HG03432 (cell line): Measurements from ENCODE around the gene MAP2K6.

Source experiments
- ATAC-seq: cut with Tn5 transposase; IDR thresholded peaks from one replicate; pipeline ENCODE4 v1.9.1; 2021; ENCODE audit warnings: mild to moderate bottlenecking, moderate library complexity; ENCODE audit not compliant: unreplicated experiment

Gene MAP2K6

GRCh38 chr17:69572747-69573146, 158.2 kb downstream of the MAP2K6 start:
- ATAC-seq, result no peak

DNA sequence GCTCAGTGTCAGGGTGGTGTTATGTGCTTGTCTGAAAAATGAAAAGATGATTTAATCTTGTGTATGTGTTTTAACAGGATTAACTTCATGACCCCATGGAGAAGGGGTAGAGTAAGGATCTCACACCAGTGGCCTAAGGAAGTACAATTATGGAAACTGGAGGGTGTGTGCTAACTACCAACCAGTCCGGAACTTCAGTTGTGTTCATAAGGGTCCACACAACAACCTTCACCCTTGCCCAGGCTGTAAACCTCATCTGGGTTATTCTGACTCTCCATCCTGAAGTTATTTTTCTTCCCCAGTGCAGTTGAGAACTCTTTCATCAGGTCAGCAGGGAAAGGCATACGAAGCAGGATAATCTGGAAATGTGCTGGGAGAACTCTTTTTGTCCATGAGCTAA, 158.9 kb downstream of the MAP2K6 start:
- no peak for ATAC-seq

DNA sequence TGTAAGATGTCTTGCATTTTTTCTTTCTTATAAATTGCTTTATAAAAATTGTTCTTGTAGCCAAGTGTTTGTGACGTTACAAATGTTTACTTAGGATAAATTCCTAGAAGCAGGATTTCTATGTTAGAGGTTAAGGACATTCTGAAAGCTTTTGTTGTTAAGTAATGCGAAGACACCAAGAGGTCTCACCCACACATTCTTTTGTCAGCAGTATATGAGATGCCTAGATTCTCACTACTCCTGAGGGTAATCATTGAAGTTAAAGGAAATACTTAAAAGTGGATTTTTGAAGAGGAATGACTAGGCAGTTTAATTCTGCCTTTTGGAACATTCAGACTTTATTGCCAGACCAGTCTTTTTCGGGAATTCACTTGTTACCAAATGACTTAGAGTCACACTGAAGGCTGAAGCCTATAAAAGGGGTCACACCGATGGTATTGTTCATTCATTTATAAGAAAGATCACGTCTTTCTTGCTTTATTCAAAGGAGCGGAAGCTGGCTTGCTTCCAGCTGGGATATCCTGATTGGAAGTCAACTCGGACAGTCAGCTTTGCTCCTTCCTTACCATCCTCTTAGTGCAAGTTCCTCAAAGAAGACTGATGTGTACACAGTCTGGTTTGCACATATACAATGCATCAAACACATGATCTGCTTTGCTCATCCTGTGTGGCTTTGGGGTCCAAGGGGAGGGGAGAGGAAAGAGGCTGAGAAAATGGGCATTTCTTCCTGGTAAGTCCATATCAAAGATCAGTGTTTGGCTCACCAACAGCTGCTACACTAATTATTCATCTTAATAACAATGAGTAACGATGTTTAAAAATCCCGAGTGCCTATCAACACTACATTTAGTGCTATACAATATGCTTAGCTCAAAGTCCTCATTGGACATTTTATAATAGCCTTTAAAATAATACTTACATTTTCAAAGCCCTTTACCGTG, 160.0 kb downstream of the MAP2K6 start:
- ATAC-seq, result no peak

DNA sequence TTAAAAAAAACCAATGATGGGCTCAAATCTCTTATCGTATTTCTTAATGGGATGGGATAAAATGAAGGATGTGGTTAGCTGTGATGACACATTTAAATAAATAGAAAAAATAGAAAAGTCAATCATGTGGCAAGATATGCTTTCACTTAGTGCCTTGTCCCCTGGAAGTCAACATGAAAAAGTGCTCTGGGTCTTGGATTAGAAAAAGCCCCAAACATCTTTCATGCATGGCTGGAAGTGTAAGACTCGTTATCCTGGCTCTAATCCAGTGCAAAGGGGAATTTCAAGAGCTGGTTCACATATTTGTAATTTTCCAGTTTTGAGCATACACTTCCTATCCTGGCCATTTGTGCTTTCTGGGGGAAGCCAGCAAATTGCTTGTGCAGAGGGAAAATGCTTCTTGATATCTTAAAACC, 160.9 kb downstream of the MAP2K6 start:
- no peak for ATAC-seq

DNA sequence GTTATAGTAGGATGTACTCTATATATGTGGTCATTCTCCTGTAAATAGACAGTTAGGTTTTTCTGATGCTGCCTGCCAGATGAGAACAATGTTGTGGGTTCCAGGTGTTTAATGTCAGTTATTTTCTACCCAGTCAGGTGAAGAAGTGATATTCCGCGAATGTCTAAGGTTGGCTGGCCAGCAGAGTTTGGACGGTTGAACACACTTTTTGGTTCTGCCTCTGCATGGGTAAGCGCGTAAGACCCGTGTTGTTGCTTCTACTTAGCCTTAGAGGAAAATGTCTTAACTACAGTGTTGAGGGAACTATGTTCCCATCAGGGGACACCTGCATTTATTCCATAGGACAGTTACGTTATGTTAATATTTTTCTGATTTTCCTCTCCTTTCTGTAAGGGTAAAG, 162.6 kb downstream of the MAP2K6 start:
- no peak for ATAC-seq

DNA sequence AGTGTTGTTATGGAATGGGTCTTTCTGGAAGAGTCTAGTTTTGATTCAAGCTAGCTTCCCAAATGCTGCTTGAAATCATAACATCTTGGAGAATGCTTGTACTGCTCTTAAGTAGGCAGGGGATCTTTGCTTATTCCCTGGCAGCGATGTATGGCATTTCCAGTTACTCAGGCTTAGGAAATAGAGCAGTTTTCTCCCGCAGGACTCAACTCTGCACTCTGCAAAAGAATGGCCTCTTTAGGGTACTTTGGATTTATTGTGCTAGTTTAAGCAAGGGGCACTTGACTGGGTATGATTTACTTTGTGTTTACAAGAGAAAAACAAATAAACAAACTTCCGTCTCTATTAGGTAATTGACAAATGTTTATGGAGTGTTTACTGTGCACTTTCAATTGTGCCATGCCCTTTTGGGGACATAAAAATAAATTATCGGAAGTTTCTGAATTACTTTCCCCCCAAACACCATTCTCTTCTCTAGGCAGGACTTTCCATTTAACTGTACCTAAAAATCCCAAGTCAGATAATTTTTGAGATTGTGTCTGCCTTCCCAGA, 164.0 kb downstream of the MAP2K6 start:
- no peak for ATAC-seq

DNA sequence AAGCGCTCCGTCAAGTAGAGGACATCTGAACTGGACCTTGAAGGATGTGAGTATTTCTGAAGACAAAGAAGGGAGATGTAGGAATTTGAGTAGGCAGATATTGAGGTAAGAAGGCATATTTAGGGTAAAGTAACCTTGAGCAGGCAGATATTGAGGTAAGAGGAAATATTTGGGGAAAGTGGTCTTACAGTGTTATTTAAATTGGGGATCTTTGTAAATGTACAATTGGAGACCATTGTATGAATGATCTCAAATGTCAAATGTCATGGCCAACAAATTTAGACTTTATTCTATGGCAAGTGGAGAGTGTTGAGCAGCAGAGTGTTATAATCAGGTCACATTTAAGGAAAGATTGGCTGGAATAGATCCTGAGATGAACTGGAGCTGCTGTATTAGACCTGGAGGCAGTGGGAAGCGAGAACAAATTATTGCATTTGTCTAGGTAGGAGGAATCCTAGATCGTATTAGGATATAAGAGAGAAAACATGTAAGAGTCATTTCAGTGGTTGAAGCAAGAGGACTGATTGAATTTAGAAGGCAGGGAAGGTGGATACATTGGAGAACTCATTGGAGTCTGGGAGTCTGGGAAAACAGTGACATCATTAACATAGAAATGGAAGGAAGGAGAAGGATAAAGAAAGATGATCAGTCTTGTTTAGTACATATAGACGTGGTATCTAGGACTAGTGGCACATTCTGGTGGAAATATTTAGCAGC, 165.6 kb downstream of the MAP2K6 start:
- no peak for ATAC-seq

DNA sequence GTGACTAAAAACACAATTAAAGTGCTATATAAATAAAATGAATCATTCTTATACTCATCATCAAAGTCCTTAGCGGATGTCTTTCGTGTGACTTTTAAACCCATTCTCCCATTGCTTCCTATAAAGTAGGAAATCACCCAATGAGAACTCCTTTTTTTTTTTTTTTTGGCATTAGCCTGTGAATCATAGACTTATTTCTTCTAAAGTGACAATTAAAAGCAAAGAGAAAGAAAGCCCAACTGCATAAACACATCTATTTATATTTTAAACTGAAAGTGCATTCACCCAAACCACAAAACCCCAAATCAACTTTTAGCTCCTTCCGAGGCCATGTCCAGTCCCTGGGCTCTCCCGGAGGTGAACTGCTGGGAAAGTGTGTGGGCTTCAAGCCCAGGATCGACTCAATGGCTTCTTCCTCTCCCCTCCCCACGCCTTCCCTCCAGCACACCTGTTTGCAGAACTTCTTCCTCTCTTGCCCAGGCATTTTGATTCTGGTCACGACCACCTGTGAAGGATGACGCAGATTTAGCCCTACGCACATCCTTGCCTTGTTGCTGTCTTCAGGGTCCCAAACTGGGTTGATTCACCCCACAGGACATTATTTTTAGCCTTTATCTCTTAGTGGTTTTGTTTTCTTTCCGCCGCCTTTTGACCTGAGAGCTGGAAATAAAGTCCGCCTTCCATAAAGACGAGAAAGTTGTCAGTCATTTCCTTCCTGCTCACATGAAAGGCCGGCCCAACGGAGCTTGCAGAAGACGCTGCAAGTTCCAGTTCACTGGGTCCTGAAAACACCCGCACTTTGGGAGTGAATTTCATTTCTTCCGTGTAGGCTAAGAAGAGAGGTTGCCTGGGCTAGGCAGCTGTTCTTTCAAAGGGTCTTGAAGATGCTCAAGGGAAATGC, 166.8 kb downstream of the MAP2K6 start:
- peak; percentile 78 for ATAC-seq

- ATAC-seq, result no peak
Observed at GRCh38 chr17:69588316-69588715, 173.8 kb downstream of the MAP2K6 start.

GRCh38 chr17:69588827-69589239, 174.3 kb downstream of the MAP2K6 start:
- no peak for ATAC-seq

GRCh38 chr17:69590671-69591070, 176.2 kb downstream of the MAP2K6 start:
- no peak for ATAC-seq

- ATAC-seq, result no peak
Observed at GRCh38 chr17:69592692-69593350, 178.3 kb downstream of the MAP2K6 start.

- ATAC-seq, result no peak
Observed at GRCh38 chr17:69593351-69593715, 178.8 kb downstream of the MAP2K6 start.

- ATAC-seq, result no peak
Observed at GRCh38 chr17:69593716-69594115, 179.2 kb downstream of the MAP2K6 start.

DNA sequence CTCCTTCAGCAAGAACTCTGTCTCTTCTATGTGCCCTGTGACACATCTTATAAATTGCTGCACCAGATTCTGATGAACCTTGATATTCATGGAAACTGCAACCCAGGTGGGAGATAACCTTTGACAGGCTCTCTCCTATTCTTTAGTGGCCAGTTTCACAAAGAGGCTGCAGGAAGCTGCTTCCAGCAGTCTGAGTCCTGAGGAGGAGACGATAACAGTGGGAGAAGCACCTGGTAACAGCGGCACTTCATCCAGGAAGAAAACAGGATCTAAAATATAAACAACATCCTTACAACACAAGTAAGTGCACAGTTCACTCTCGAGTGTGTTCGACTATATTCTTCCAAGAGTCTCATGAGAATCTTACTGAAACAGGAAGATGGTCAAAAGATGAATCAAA, 180.1 kb downstream of the MAP2K6 start:
- ATAC-seq, result no peak

- ATAC-seq, result no peak
Observed at GRCh38 chr17:69596141-69596540, 181.6 kb downstream of the MAP2K6 start.

DNA sequence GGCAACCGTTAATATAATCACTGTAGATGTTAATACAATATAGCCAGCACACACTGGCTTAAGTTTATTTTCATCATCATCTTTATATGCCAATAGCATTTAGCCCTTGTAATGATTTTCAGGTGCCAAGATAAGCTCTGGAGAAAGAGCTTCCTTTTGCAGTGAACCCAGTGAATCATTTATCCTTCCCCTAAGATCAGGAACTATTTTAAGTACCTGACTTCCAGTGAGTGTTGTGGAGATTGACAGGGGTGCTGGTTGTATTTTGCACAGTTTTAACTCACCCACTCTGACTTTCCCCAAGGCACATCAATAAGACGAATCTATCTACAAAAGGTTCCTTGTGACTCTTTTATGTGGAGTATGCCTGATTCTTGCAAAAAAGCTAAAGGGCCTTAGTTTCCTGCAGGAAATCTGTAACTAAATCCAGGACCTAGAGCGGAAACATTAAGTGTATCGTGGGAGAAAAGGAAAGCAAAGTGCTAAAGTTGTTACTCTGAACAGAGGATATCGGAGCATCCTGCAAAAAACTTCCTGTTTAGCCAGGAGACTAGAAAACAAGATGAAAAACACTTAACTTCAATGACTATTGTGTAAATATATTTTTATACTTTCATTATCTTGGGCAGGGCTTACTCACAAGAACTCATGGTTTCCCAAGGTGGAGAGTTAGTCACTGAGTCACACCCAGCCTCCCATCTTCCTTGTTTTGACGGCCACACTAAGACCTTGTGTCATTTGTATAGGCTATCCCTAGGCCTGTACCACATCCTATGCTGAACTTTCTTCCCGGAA, 183.6 kb downstream of the MAP2K6 start:
- no peak for ATAC-seq

DNA sequence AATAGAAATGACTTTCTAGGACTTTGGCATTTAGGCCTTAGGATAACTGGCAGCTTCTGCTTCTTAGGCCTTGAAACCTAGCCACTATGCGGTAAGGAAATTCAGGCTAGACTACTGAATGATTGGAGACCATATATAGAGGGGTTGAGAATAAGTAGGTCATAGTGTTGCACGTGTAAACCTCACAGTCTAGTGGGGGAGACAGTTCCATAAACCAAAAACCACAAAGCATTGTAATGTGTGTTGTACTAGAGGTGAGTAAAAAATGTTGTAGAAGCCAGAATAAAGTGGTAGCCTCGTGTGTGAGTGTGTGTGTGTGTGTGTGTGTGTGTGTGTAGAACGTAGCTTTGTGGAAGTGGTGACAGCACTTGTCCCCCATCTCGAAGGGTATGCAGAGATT, 188.5 kb downstream of the MAP2K6 start:
- ATAC-seq, result no peak
